Neuronal stem cell (in vitro differentiated cells): ENCODE data around the gene ABCC5.

Source experiments
- DNase-seq: peaks from one replicate; pipeline ENCODE4 v3.0.0-alpha.2; 2013; ENCODE audit warnings: low spot score
- H2AFZ ChIP-seq: one replicate; pipeline ENCODE4 v1.6.1; 2013; ENCODE audit warnings: mild to moderate bottlenecking, low read length, inconsistent platforms
- H2AK5ac ChIP-seq: 2 replicates; pipeline ENCODE4 v1.6.1; 2013; ENCODE audit warnings: low read depth, mild to moderate bottlenecking, inconsistent platforms, low read length, moderate library complexity, mixed read lengths
- H2BK120ac ChIP-seq: 2 replicates; pipeline ENCODE4 v1.6.1; 2013; ENCODE audit warnings: low read depth, mild to moderate bottlenecking, inconsistent platforms, low read length, moderate library complexity, mixed read lengths
- H2BK12ac ChIP-seq: one replicate; pipeline ENCODE4 v1.6.1; 2013; ENCODE audit warnings: low read length, inconsistent platforms
- H2BK15ac ChIP-seq: 2 replicates; pipeline ENCODE4 v1.6.1; 2013; ENCODE audit warnings: mild to moderate bottlenecking, low read length, inconsistent platforms, mixed read lengths
- H2BK5ac ChIP-seq: one replicate; pipeline ENCODE4 v1.6.1; 2013; ENCODE audit warnings: inconsistent platforms, mild to moderate bottlenecking, low read length, moderate library complexity
- H3K14ac ChIP-seq: one replicate; pipeline ENCODE4 v1.6.1; 2013; ENCODE audit warnings: low read length, inconsistent platforms
- H3K18ac ChIP-seq: 2 replicates; pipeline ENCODE4 v1.6.1; 2013; ENCODE audit warnings: low read length, inconsistent platforms
- H3K23ac ChIP-seq: 2 replicates; pipeline ENCODE4 v1.6.1; 2013; ENCODE audit warnings: low read depth, mild to moderate bottlenecking, mixed read lengths, low read length, inconsistent platforms; ENCODE audit not compliant: poor library complexity
- H3K27ac ChIP-seq: replicated peaks from 3 replicates; pipeline ENCODE4 v1.5.1; 2013; ENCODE audit warnings: low read length, inconsistent platforms
- H3K27me3 ChIP-seq, 3 experiments: 2 replicates each; pipeline ENCODE4 v1.6.1; 2013; ENCODE audit warnings: low read length in 3 of 3, mild to moderate bottlenecking in 2 of 3, inconsistent platforms in 1 of 3, low read depth in 1 of 3, mixed read lengths in 1 of 3, moderate library complexity in 1 of 3; ENCODE audit not compliant: control insufficient read depth in 3 of 3, insufficient read depth in 3 of 3
- H3K36me3 ChIP-seq, 2 donors: replicated peaks in 1 of 2; 2 replicates each; pipeline ENCODE4 v1.6.1; 2013; ENCODE audit warnings: low read length in 2 of 2; ENCODE audit not compliant: control insufficient read depth in 2 of 2, insufficient read depth in 2 of 2
- H3K4ac ChIP-seq: 2 replicates; pipeline ENCODE4 v1.6.1; 2013; ENCODE audit warnings: inconsistent platforms, mild to moderate bottlenecking, low read length, moderate library complexity
- H3K4me1 ChIP-seq, 2 donors: 1 replicate in 1 of 2; 2 replicates in 1 of 2; pipeline ENCODE4 v1.6.1; 2013; ENCODE audit warnings: low read length in 2 of 2, low read depth in 1 of 2; ENCODE audit not compliant: control insufficient read depth in 2 of 2, insufficient read depth in 1 of 2
- H3K4me2 ChIP-seq: one replicate; pipeline ENCODE4 v1.6.1; 2013; ENCODE audit warnings: mild to moderate bottlenecking, low read length, inconsistent platforms; ENCODE audit not compliant: insufficient read depth, poor library complexity, severe bottlenecking
- H3K4me3 ChIP-seq, 2 donors: 2 replicates each; pipeline ENCODE4 v1.5.1; 2013; ENCODE audit warnings: low read length in 2 of 2, mild to moderate bottlenecking in 2 of 2, inconsistent platforms in 1 of 2, moderate library complexity in 1 of 2
- H3K79me1 ChIP-seq: one replicate; pipeline ENCODE4 v1.6.1; 2013; ENCODE audit warnings: low read depth, mild to moderate bottlenecking, inconsistent platforms, low read length, moderate library complexity
- H3K9ac ChIP-seq: one replicate; pipeline ENCODE4 v1.6.1; 2013; ENCODE audit warnings: mild to moderate bottlenecking, low read depth, low read length, inconsistent platforms; ENCODE audit not compliant: poor library complexity
- H3K9me3 ChIP-seq, 2 donors: replicated peaks in 1 of 2; 2 replicates each; pipeline versions ENCODE3 to v1.6.1; 2013; ENCODE audit warnings: low read length in 2 of 2, mild to moderate bottlenecking in 2 of 2, inconsistent platforms in 1 of 2, low read depth in 1 of 2, mixed read lengths in 1 of 2, moderate library complexity in 1 of 2; ENCODE audit not compliant: control insufficient read depth in 2 of 2, insufficient read depth in 1 of 2
- H4K8ac ChIP-seq: one replicate; pipeline ENCODE4 v1.6.1; 2013; ENCODE audit warnings: low read depth, mild to moderate bottlenecking, inconsistent platforms, low read length, moderate library complexity
- H4K91ac ChIP-seq: one replicate; pipeline ENCODE4 v1.6.1; 2013; ENCODE audit warnings: low read length, low read depth, mild to moderate bottlenecking, inconsistent platforms; ENCODE audit not compliant: poor library complexity
- WGBS, 2 donors: extraction: QIAGEN DNeasy Blood & Tissue Kit; methylation state at CpG; one replicate each; pipeline ENCODE4 v1.1.7; 2013; ENCODE audit warnings: missing lambda C conversion rate in 2 of 2, mixed read lengths in 1 of 2; ENCODE audit not compliant: insufficient read length in 2 of 2, insufficient replicate concordance in 1 of 2; ENCODE audit errors: extremely low coverage in 2 of 2; 5-methylcytosine and 5-hydroxymethylcytosine counted together

Gene ABCC5

GRCh38 chr3:183937601-183938286 is 79.9 kb downstream of the ABCC5 start:
- H3K9me3 ChIP-seq, result peaks cover 0 to 3% of the 10 kb centered on the region in 2 donors
- H2BK120ac ChIP-seq, result no peak overlapping the region
- WGBS, 2 donors, result no CpG with 5 or more reads among the region's 10 CpGs
- H3K18ac ChIP-seq, result no peak overlapping the region
- no peak overlapping the region for H2AFZ ChIP-seq
- H3K9ac ChIP-seq, result no peak overlapping the region
- H3K4me3 ChIP-seq, result peak overlapping the region in 1 of 2 donors; percentile 3
- no peak overlapping the region for H3K4me2 ChIP-seq
- H3K14ac ChIP-seq, result no peak overlapping the region
- H3K4me1 ChIP-seq, result no peaks in the 10 kb centered on the region
- H2BK5ac ChIP-seq, result no peak overlapping the region
- no peak overlapping the region for H2AK5ac ChIP-seq
- H4K91ac ChIP-seq, result no peak overlapping the region
- H3K23ac ChIP-seq, result no peak overlapping the region
- H2BK12ac ChIP-seq, result no peak overlapping the region
- H3K27ac ChIP-seq, result no peak overlapping the region
- H4K8ac ChIP-seq, result no peak overlapping the region
- no peak overlapping the region for H3K4ac ChIP-seq
- no peaks in the 10 kb centered on the region for H3K27me3 ChIP-seq
- H3K79me1 ChIP-seq, result no peaks in the 10 kb centered on the region
- peaks cover 22 to 53% of the 10 kb centered on the region in 2 donors for H3K36me3 ChIP-seq
- H2BK15ac ChIP-seq, result no peak overlapping the region
- DNase-seq, result no peak

GRCh38 chr3:183933160-183933559 is 84.5 kb downstream of the ABCC5 start:
- Histone ChIP-seq H3K79me1 (no peaks in the 10 kb centered on the region), H2BK5ac (no peak overlapping the region), H2BK120ac (no peak overlapping the region), H3K9me3 (peaks cover 0 to 3% of the 10 kb centered on the region in 2 donors), H3K27me3 (no peaks in the 10 kb centered on the region), H3K14ac (no peak overlapping the region), H3K27ac (no peak overlapping the region), H3K18ac (no peak overlapping the region), H3K4me3 (no peak overlapping the region), H3K4me2 (no peak overlapping the region), H2BK15ac (no peak overlapping the region), H2BK12ac (no peak overlapping the region), H2AK5ac (no peak overlapping the region), H2AFZ (no peak overlapping the region), H3K4me1 (no peaks in the 10 kb centered on the region), H4K91ac (no peak overlapping the region), H3K36me3 (peaks cover 21 to 36% of the 10 kb centered on the region in 2 donors), H3K4ac (no peak overlapping the region), H4K8ac (no peak overlapping the region), H3K9ac (no peak overlapping the region), H3K23ac (no peak overlapping the region)
- no peak for DNase-seq
- no CpG with 5 or more reads among the region's 3 CpGs for WGBS, 2 donors

- H2BK12ac ChIP-seq, result no peak overlapping the region
- H3K9ac ChIP-seq, result no peak overlapping the region
- H3K9me3 ChIP-seq, result peaks cover 0 to 3% of the 10 kb centered on the region in 2 donors
- no peaks in the 10 kb centered on the region for H3K79me1 ChIP-seq
- no peak overlapping the region for H3K4me3 ChIP-seq
- no peaks in the 10 kb centered on the region for H3K27me3 ChIP-seq
- no peak overlapping the region for H2AFZ ChIP-seq
- H3K36me3 ChIP-seq, result peaks cover 19 to 34% of the 10 kb centered on the region in 2 donors
- no peak overlapping the region for H2AK5ac ChIP-seq
- no peak overlapping the region for H3K4ac ChIP-seq
- no peak for DNase-seq
- no peak overlapping the region for H2BK5ac ChIP-seq
- H3K14ac ChIP-seq, result no peak overlapping the region
- no peak overlapping the region for H3K4me2 ChIP-seq
- no peak overlapping the region for H2BK120ac ChIP-seq
- H3K18ac ChIP-seq, result no peak overlapping the region
- H4K91ac ChIP-seq, result no peak overlapping the region
- H2BK15ac ChIP-seq, result no peak overlapping the region
- WGBS, 2 donors, result no CpG with 5 or more reads among the region's 2 CpGs
- H3K23ac ChIP-seq, result no peak overlapping the region
- H3K27ac ChIP-seq, result no peak overlapping the region
- no peak overlapping the region for H4K8ac ChIP-seq
- no peaks in the 10 kb centered on the region for H3K4me1 ChIP-seq
Observed at GRCh38 chr3:183931881-183932280, 85.8 kb downstream of the ABCC5 start.

- Histone ChIP-seq H3K79me1 (no peaks in the 10 kb centered on the region), H3K4ac (no peak overlapping the region), H3K4me2 (no peak overlapping the region), H3K9ac (no peak overlapping the region), H4K91ac (no peak overlapping the region), H3K18ac (no peak overlapping the region), H3K4me1 (no peaks in the 10 kb centered on the region), H3K27me3 (no peaks in the 10 kb centered on the region), H2BK120ac (no peak overlapping the region), H3K23ac (no peak overlapping the region), H4K8ac (no peak overlapping the region), H3K14ac (no peak overlapping the region), H3K4me3 (no peak overlapping the region), H2AK5ac (no peak overlapping the region), H3K9me3 (no peaks in the 10 kb centered on the region), H2BK5ac (no peak overlapping the region), H2AFZ (no peak overlapping the region), H3K27ac (no peak overlapping the region), H3K36me3 (peaks cover 17 to 28% of the 10 kb centered on the region in 2 donors), H2BK15ac (no peak overlapping the region), H2BK12ac (no peak overlapping the region)
- DNase-seq, result no peak
- no CpG with 5 or more reads among the region's 10 CpGs for WGBS, 2 donors
Observed at GRCh38 chr3:183930086-183930485, 87.6 kb downstream of the ABCC5 start.
